SU-DHL-6 (cell line): ENCODE results near the gene CTCF.

Source experiments
- CTCF ChIP-seq: fragments of 200-600 bp; sonication (generic); IDR thresholded peaks from one replicate; pipeline ENCODE4 v1.5.1; 2017; ENCODE audit warnings: antibody characterized with exemption, mild to moderate bottlenecking, low read length, moderate library complexity; ENCODE audit not compliant: insufficient read depth, poor library complexity, severe bottlenecking
- EZH2phosphoT487 ChIP-seq: fragments of 200-600 bp; sonication (generic), shearing (Covaris generic); conservative IDR thresholded peaks from 2 replicates; pipeline ENCODE4 v1.6.1; 2018; ENCODE audit warnings: mild to moderate bottlenecking, antibody characterized with exemption, low read length, moderate library complexity, mixed read lengths

GRCh38 chr16:67593701-67594100 is 31.4 kb downstream of the CTCF start:
- TF ChIP-seq CTCF = no peak
- TF ChIP-seq EZH2phosphoT487 = no peak
